K562 (cell line): ENCODE results near the gene WDR27.

Source experiments
- EZH2 ChIP-seq: IDR thresholded peaks from 2 replicates; pipeline ENCODE4 v1.6.1; 2012; ENCODE audit warnings: low read depth, mild to moderate bottlenecking, inconsistent platforms, low read length, borderline replicate concordance
- FOXJ2 ChIP-seq: fragments of 200-800 bp; sonication (Bioruptor generic); IDR thresholded peaks from 2 replicates; pipeline ENCODE4 v1.6.1; 2016; ENCODE audit warnings: missing genetic modification characterization, missing compliant biosample characterization
- HDAC2 ChIP-seq: fragments of 450-650 bp; IDR thresholded peaks from 2 replicates; pipeline ENCODE4 v1.6.1; 2016; ENCODE audit warnings: mild to moderate bottlenecking
- HNRNPLL ChIP-seq: fragments of 200-400 bp; formaldehyde crosslinking; IDR thresholded peaks from 2 replicates; pipeline ENCODE4 v1.6.1; 2017; ENCODE audit warnings: low read length, low read depth, mild to moderate bottlenecking; ENCODE audit not compliant: poor library complexity, severe bottlenecking
- MAFG ChIP-seq: fragments of 450-650 bp; conservative IDR thresholded peaks from 2 replicates; pipeline ENCODE4 v1.6.1; 2016; ENCODE audit warnings: missing genetic modification characterization, missing compliant biosample characterization
- NCOR1 ChIP-seq: fragments of 450-650 bp; IDR thresholded peaks from 2 replicates; pipeline ENCODE4 v1.6.1; 2016; ENCODE audit warnings: mild to moderate bottlenecking, moderate library complexity
- POLR2A ChIP-seq: fragments of 450-650 bp; conservative IDR thresholded peaks from 2 replicates; pipeline ENCODE4 v1.6.1; 2016
- YBX1 ChIP-seq: fragments of 450-650 bp; IDR thresholded peaks from 2 replicates; pipeline ENCODE4 v1.7.1; 2016; ENCODE audit warnings: mild to moderate bottlenecking
- ZBTB7A ChIP-seq: IDR thresholded peaks from 2 replicates; pipeline ENCODE4 v1.6.1; 2011; ENCODE audit warnings: low read depth, mild to moderate bottlenecking, low read length, moderate library complexity, borderline replicate concordance; ENCODE audit not compliant: control insufficient read depth
- ZKSCAN1 ChIP-seq: fragments of 150-350 bp; IDR thresholded peaks from 2 replicates; pipeline ENCODE4 v1.6.1; 2016; ENCODE audit warnings: low read depth, low read length
- ZNF778 ChIP-seq: fragments of 450-650 bp; formaldehyde crosslinking; IDR thresholded peaks from 2 replicates; pipeline ENCODE4 v1.4.0; 2020; ENCODE audit warnings: mild to moderate bottlenecking, moderate library complexity
- ZNF780A ChIP-seq: fragments of 250-450 bp; sonication (Bioruptor Pico); IDR thresholded peaks from 2 replicates; pipeline ENCODE4 v1.5.0; 2021; ENCODE audit warnings: mild to moderate bottlenecking
- TF ChIP-seq, protein P1 (sequence below), 3 experiments: IDR thresholded peaks in 2 of 3; conservative IDR thresholded peaks in 1 of 3; 2 replicates each; pipeline ENCODE4 v1.5.1; 2011 to 2012; ENCODE audit warnings: low read length in 3 of 3, mild to moderate bottlenecking in 3 of 3, control low read depth in 2 of 3, improper control_type of control experiment in 1 of 3, inconsistent platforms in 1 of 3, low read depth in 1 of 3, mixed read lengths in 1 of 3, moderate library complexity in 1 of 3; ENCODE audit not compliant: insufficient read depth in 2 of 3

GRCh38 chr6:169409742-169410312 is 292.0 kb downstream of the WDR27 start:
- TF ChIP-seq POLR2A (no peak), HDAC2 (no peak), NCOR1 (no peak), HNRNPLL (no peak), EZH2 (no peak), ZNF778 (CRISPR knock-in tag) (no peak), ZKSCAN1 (no peak), MAFG (tag) (no peak), YBX1 (no peak), FOXJ2 (no peak), ZNF780A (no peak), ZBTB7A (no peak)
- TF ChIP-seq, protein P1, sequence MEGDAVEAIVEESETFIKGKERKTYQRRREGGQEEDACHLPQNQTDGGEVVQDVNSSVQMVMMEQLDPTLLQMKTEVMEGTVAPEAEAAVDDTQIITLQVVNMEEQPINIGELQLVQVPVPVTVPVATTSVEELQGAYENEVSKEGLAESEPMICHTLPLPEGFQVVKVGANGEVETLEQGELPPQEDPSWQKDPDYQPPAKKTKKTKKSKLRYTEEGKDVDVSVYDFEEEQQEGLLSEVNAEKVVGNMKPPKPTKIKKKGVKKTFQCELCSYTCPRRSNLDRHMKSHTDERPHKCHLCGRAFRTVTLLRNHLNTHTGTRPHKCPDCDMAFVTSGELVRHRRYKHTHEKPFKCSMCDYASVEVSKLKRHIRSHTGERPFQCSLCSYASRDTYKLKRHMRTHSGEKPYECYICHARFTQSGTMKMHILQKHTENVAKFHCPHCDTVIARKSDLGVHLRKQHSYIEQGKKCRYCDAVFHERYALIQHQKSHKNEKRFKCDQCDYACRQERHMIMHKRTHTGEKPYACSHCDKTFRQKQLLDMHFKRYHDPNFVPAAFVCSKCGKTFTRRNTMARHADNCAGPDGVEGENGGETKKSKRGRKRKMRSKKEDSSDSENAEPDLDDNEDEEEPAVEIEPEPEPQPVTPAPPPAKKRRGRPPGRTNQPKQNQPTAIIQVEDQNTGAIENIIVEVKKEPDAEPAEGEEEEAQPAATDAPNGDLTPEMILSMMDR (IDR thresholded peaks at IDR 0.05 in 2 of 3, conservative IDR thresholded peaks at IDR 0.05 in 1 of 3; ENCODE audit: insufficient read depth in 2 of 3, low read depth in 1 of 3, low read length in 3 of 3) = peak; percentile 10 to 29 (median 29); a peak in 2 of 6 replicates
